NAMALWA (cell line): ENCODE data around the gene SCMH1.
A peak's percentile ranks its signal among the peaks of the same experiment; 100 is the strongest.

ENCODE experiments used
- DNase-seq: peaks from one replicate; pipeline ENCODE4 v3.0.0-alpha.2; 2015; ENCODE audit warnings: low spot score

SCMH1 gene

DNA sequence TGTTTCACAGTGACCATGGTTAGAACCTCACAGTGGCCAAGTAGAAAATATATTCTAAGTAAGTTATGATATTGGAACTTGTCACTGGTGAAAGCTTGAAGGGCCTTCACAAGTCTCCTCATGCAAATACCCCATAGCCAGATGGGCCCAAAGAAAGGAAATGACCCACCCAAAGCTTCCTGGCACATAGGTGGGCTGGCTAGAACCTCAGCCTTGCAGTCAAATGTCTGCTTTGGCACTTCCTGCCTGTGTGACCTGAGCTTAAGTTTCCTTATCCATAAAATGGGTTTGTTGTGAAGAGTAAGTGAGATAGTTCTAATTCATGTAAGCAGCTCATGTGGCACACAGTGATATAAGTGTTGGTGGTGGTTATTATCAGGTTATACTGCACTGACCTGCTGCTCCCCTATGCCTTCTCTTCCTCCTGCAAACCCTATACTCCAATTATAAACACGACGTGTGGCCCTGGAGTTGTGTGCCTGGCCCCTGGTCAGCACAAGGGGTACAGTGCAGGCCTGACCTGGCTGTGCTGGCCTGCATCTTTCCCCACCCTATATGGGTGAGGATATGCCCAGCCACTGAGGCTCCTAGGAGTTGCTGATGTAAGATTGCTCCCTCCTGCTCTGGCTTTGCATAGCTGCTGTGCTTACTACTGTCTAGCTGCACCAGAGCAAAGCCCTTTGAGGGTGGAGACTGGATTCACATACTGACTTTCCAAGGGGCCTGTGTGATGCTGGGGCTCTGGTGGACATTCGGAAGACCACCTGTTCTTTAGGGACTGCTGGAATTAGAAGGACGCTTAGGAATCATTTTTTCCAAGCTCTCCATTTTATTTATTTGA is 215.9 kb downstream of the SCMH1 start:
- DNase-seq: no peak

- no peak for DNase-seq
Observed at GRCh38 chr1:41024953-41025352, 217.2 kb downstream of the SCMH1 start.

- DNase-seq: no peak
Observed at GRCh38 chr1:41023279-41023990, 218.7 kb downstream of the SCMH1 start.

DNA sequence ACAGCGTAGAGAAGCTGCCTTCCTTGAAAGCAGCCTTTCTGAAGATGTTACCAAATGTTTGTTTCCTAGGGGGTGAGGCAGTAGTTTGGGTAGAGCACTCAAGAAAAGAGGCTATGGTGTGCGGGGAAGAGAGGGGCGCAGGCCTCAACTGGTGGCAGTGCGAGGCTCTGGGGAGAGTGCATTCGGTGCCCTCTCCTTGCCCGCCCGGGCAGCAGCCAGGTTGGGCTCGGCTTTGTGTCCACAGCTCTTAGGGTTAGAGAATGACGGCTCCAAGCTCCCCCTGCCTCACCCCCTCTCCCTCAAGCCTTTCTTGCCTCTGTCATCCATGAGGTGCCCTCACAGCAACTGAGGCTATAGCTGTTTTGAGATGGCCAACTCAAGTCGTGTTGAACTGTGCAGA is 219.7 kb downstream of the SCMH1 start:
- DNase-seq: no peak

DNA sequence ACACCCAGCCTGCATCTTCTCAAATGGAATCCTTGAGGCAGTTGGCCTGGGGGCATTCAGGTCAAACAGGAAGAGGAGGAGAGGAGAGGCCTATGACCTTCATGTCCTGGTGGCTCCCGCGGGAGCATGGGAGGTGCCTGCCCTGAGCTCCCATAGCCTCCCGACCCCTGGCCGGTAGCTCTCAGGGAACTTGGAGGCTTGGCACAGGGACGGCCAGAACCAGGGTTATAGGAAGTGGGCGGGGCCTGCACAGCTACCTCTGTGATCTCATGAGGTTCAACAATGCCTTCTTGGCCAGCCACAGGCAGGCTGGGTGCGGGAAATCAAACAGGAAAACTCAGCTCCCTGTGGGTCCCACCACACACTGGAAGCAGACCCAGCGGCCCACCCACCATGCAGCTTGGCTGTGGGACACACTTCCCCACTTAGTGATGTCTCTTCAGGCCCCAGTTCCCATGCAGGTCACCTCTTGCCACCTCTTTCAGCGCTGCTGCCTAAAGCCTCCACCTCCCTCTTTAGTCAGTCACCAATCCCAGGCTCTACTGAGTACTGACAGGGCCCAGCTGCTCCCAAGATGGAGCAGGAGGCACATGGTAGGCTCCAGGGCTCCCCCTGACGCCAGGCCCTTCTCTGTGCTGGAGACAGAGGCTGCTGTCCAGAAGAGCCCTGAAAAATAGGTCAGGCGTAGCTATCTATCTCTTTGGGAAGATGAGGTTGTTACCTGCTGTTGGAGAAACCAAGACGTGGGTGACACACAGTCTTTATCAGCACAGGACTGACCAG is 220.4 kb downstream of the SCMH1 start, which contains the start of gene SLFNL1:
SLFNL1 (minus strand) TSS at position 200 of the 783 bp plus-strand sequence. CDS start 1,065 bp downstream, outside the sequence.
- DNase-seq: no peak

- DNase-seq: no peak
Observed at GRCh38 chr1:41020654-41021053, 221.5 kb downstream of the SCMH1 start.

- DNase-seq: no peak
Observed at GRCh38 chr1:41020109-41020576, 222.0 kb downstream of the SCMH1 start.

DNA sequence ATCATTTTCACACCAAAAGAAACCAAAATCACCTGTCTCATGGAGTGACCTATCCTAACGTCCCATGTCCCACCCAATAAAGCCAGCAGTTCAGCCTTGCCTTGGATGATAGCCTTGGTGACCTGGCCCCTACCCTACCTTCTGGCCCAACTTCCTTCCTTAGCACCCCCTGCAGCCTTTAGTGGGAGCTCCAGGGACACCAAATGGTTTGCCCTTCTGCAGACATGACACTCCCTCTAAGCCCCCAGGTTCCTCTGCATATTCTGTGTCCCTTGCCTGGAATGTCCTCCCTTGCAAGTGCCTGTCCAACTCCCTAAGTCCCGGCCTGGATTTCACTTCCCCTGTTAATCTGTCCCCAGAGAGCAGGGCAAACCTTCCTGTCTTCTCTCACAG is 222.8 kb downstream of the SCMH1 start:
- DNase-seq: no peak

DNA sequence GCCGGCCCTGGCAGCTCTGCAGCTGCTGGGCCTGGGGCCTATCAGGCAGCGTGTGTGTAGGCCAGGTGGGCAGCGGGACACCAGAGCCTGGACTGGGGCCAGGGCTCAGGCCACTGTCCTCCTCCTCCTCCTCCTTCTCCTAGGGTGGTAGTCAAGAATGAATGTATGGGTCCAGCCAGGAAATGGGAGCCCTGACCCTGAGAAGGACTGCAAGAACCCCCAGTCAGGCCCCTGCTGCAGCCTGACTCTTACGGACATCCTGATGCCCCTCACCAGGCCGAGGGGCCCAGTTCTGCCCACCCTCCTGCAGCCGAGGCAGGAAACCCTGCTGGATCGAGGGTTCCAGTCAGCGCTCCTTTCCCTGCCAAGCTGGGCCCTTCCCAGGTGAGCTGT is 224.1 kb downstream of the SCMH1 start:
- no peak for DNase-seq

DNA sequence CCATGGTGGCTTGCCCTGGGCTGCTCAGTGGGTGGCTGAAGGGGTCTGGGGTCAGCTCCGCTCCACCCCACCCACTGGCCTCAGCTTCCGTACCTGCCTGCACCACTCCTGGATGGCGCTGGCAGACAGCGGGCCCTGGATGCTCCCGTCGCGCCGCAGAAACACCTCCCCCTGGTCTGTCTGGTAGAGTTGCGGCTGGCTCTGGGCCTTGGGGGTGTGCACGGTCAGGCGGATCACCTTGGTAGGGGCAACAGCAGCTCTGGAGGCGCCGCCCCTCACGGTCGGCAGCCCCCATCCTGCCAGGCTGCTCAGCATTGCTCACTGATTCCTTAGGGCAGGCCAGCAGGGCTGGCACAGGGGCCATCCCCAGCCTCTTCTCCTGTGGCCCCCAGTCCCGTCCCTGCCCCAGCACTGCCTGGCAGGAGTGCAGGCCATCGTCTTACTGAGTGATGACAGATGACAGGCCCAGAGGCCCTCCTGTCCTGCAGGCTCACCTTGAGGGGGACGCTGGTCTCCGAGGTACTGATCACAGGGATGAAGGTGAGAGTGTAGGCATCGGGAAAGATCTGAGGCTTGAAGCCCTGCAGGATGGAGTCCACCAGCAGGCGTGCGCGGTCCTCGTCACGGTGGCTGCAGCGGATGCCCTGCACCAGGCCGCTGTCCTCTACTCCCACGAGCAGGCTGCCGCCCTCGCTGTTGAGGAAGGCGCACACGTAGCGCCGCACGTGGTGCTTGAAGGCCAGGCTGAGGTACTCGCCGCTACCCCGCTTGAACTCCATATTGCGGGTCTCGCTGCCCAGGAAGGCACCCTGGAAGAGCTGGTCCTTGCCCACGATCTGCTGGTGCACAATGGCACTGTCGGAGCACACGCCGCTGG is 224.7 kb downstream of the SCMH1 start:
- DNase-seq: no peak

DNA sequence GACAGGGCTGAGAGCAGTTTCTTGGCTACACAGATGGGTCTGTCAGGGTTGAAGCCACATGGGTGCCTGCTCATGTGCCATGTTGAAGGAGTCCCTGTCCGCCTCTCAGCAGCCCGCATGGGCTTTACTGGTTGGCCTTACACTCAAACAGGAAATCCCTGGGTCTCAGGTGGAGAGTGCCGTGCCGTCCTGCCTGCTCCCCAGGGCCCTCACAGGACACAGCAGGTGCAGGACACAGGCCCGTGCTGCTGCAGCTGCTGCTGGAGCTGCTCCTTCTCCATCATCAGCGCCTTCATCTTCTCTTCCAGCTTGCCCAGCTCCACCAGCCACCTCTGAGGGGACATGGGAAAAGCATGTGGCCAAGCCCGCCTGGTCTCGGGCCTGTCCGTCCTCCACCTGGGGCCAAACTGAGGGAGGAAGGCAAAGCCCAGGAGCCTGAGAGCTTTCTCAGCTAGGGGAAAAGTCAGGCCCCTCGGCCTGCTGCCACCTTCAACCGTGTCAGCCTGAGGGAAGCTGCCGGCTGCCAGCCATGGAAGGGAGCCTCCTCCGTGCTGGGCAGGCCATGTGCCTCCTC is 226.1 kb downstream of the SCMH1 start:
- peak; percentile 40 for DNase-seq

GRCh38 chr1:41015281-41015896 is 226.7 kb downstream of the SCMH1 start:
- DNase-seq: no peak

GRCh38 chr1:41014871-41015270 is 227.2 kb downstream of the SCMH1 start:
- DNase-seq: peak; percentile 63

- no peak for DNase-seq
Observed at GRCh38 chr1:41013796-41014195, 228.3 kb downstream of the SCMH1 start.

DNA sequence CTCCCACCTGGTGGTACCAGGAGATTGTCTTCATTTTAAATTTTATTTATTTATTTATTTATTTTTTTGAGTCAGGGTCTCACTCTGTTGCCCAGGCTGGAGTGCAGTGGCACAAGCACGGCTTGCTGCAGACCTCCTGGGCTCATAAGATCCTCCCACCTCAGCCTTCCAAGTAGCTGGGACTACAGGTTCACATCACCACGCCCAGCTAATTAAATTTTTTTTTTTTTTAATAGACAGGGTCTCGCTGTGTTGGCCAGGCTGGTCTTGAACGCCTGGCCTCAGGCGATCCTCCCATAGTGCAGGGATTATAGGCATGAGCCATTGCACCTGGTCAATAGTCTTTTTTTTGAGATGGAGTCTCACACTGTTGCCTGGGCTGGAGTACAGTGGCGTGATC is 229.1 kb downstream of the SCMH1 start:
- DNase-seq: no peak

DNA sequence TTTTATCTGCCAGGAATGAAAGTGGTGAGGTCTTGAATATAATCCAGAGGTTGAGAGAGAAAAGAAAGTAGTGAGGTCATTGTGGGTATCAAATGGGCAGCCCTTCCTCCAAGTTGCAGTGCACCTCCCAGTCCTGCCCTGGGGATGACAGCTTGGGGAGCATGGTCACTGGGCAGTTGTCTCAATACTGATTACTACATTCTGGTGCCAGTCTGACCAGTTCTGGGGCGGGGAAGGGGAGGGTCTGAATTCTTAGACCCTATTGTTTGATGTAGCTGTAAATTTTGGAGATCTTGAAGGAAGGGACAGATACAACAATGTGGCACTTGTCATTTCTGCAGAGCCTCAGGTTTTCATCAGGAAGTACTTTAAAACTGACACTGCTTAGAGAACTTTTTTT is 231.8 kb downstream of the SCMH1 start:
- DNase-seq: no peak

GRCh38 chr1:41009466-41009865 is 232.6 kb downstream of the SCMH1 start:
- DNase-seq: no peak

GRCh38 chr1:41006942-41007865 is 234.9 kb downstream of the SCMH1 start:
- DNase-seq: no peak

- no peak for DNase-seq
Observed at GRCh38 chr1:41005876-41006275, 236.2 kb downstream of the SCMH1 start.
